Subcutaneous adipose tissue (tissue), 4 donors: ENCODE measurements around the gene TRIML1. TPM values are rescaled to one million over a fixed set of nuclear protein-coding genes. Genes with fewer than 3 reads are reported as not detected.

Experiments used
- small RNA-seq: library from RNA; depleted of rRNA; stranded (forward); fragments of <200 nt; gene quantifications from one replicate; pipeline ENCODE3, GENCODE V24; 2016
- total RNA-seq, 4 donors: library from RNA; depleted of rRNA; stranded (reverse); fragments of >200 nt; gene quantifications; one replicate each; pipeline ENCODE4 v1.1.0, GENCODE V29; 2016
- TF ChIP-seq, protein P1 (sequence below): fragments of 450-650 bp; IDR thresholded peaks from one replicate; pipeline ENCODE4 v1.5.1; 2016; ENCODE audit warnings: low read depth, mild to moderate bottlenecking, control low read depth, antibody characterized with exemption, moderate library complexity

The TRIML1 gene
- total RNA-seq, 4 donors from 2014 or later: not detected

DNA sequence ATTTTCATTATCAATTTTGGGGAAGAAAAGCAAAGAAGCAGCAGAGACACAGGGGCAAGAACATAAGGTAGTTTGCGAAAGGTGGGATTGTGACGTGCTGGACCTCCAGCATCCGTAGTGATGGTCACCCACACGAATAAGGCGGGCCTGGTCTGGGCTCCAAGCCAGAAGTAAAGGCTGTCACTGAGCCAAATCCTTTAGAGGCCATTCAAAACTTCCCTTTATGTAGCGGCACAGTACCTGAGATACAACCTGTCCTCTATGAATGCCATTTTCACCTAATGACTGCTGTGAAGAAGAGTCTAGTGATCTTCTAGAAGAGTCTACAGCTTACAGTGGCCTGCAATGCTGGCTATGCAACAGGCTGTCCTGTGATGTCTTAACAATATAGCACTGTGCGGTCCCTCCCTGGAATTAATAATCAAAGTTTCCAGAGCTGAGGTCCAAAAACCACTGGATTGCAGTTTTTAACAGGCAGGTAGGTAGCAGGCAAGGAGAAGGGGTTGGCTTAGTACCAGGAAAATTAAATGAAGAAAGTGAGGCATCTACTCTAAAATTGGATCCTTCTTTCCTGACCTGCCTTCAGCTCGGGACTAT lies 56.2 kb downstream of the TRIML1 start:
- TF ChIP-seq, protein P1, sequence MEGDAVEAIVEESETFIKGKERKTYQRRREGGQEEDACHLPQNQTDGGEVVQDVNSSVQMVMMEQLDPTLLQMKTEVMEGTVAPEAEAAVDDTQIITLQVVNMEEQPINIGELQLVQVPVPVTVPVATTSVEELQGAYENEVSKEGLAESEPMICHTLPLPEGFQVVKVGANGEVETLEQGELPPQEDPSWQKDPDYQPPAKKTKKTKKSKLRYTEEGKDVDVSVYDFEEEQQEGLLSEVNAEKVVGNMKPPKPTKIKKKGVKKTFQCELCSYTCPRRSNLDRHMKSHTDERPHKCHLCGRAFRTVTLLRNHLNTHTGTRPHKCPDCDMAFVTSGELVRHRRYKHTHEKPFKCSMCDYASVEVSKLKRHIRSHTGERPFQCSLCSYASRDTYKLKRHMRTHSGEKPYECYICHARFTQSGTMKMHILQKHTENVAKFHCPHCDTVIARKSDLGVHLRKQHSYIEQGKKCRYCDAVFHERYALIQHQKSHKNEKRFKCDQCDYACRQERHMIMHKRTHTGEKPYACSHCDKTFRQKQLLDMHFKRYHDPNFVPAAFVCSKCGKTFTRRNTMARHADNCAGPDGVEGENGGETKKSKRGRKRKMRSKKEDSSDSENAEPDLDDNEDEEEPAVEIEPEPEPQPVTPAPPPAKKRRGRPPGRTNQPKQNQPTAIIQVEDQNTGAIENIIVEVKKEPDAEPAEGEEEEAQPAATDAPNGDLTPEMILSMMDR: no peak

DNA sequence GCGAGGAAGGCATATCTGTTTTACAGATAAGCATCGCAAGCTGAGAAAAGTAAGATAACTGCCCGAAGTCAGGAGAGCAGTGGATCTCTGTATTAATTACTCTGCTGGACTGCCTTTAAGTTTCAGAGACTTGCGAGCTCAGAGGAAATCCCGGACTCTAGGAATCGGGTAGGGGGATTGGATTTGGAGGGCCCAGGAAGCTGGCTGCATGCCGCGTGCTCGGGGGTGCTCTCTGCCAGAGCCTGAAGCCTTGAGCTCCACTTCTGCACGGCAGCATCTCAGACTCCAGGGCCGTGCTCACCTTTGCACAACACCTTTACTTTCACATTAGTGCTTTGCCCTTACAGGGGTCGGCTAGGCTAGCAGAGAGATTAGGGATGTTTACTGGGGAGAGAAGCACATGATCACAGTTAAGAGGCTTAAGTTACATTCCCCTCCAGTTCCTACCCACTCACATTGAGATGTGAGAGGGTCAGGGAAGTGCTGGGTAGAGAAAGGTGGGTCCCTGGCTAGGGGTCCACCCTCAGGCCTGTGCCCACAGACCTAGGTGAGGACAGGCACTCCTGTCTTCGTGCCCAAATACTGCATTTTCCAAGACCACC lies 57.0 kb downstream of the TRIML1 start:
- TF ChIP-seq, protein P1: no peak

Small RNAs within 50 kb of the gene (small RNA-seq; reads per million reads assigned to genes)
- gene RNU6-173P: not detected

Other genes starting within 250 kb of the TRIML1 start
- not detected for gene ZFP42, start 143.7 kb upstream of the TRIML1 start, total RNA-seq
- gene TRIML2, start 29.8 kb upstream of the TRIML1 start, total RNA-seq: not detected